K562 (cell line): Measurements from ENCODE around the gene SLC3A2. TPM values are rescaled to one million over a fixed set of nuclear protein-coding genes. Genes with fewer than 3 reads are reported as not detected.
A peak's percentile ranks its signal among the peaks of the same experiment; 100 is the strongest.

Source experiments
- ARHGAP35 ChIP-seq: fragments of 450-650 bp; IDR thresholded peaks from 2 replicates; pipeline ENCODE4 v1.6.1; 2018; ENCODE audit not compliant: partially characterized antibody
- BRD4 ChIP-seq: fragments of 200-600 bp; sonication (generic); IDR thresholded peaks from 2 replicates; pipeline ENCODE4 v1.6.1; 2017; ENCODE audit warnings: inconsistent platforms
- CCAR2 ChIP-seq: fragments of 200-400 bp; formaldehyde crosslinking; IDR thresholded peaks from 2 replicates; pipeline ENCODE4 v1.6.1; 2017; ENCODE audit warnings: mild to moderate bottlenecking, low read depth, low read length
- ELK3 ChIP-seq: fragments of 450-650 bp; formaldehyde crosslinking; IDR thresholded peaks from 2 replicates; pipeline ENCODE4 v1.4.0; 2020; ENCODE audit warnings: mild to moderate bottlenecking
- FOXP1 ChIP-seq: sonication (generic); formaldehyde crosslinking; IDR thresholded peaks from 2 replicates; pipeline ENCODE4 v1.8.0; 2022; ENCODE audit warnings: mild to moderate bottlenecking, missing genetic modification reagents
- GABPB2 ChIP-seq: fragments of 250-450 bp; sonication (Bioruptor Pico); conservative IDR thresholded peaks from 2 replicates; pipeline ENCODE4 v1.5.1; 2021; ENCODE audit warnings: mild to moderate bottlenecking
- HMGXB4 ChIP-seq: sonication (generic); formaldehyde crosslinking; IDR thresholded peaks from 2 replicates; pipeline ENCODE4 v1.8.1; 2023; ENCODE audit warnings: mild to moderate bottlenecking, missing genetic modification reagents
- MED1 ChIP-seq: sonication (generic); formaldehyde crosslinking; IDR thresholded peaks from 2 replicates; pipeline ENCODE4 v1.8.1; 2023; ENCODE audit warnings: missing genetic modification reagents, borderline replicate concordance
- SMAD3 ChIP-seq: fragments of 450-650 bp; formaldehyde crosslinking; conservative IDR thresholded peaks from 2 replicates; pipeline ENCODE4 v1.4.0; 2020; ENCODE audit warnings: mild to moderate bottlenecking
- SMARCE1 ChIP-seq: fragments of 450-650 bp; IDR thresholded peaks from 2 replicates; pipeline ENCODE4 v1.7.1; 2016; ENCODE audit warnings: mild to moderate bottlenecking
- SREBF2 ChIP-seq: sonication (generic); formaldehyde crosslinking; IDR thresholded peaks from 2 replicates; pipeline ENCODE4 v1.4.0; 2020; ENCODE audit warnings: mild to moderate bottlenecking, missing genetic modification reagents
- STAT5B ChIP-seq: fragments of 250-450 bp; sonication (Bioruptor Pico); IDR thresholded peaks from 2 replicates; pipeline ENCODE4 v1.8.0; 2021; ENCODE audit warnings: mild to moderate bottlenecking, inconsistent platforms
- ZNF165 ChIP-seq: fragments of 250-450 bp; sonication (Bioruptor Pico); IDR thresholded peaks from 2 replicates; pipeline ENCODE4 v1.4.0; 2020; ENCODE audit warnings: borderline replicate concordance
- ZNF23 ChIP-seq: fragments of 250-450 bp; sonication (Bioruptor Pico); IDR thresholded peaks from 2 replicates; pipeline ENCODE4 v1.4.0; 2020; ENCODE audit warnings: mild to moderate bottlenecking
- ZNF280A ChIP-seq: fragments of 450-650 bp; IDR thresholded peaks from 2 replicates; pipeline ENCODE4 v1.6.1; 2018; ENCODE audit warnings: mild to moderate bottlenecking, low read depth; ENCODE audit not compliant: partially characterized antibody
- ZNF444 ChIP-seq: fragments of 250-450 bp; sonication (Bioruptor Pico); IDR thresholded peaks from 2 replicates; pipeline ENCODE4 v1.4.0; 2020; ENCODE audit warnings: mild to moderate bottlenecking, moderate library complexity
- ZNF507 ChIP-seq: conservative IDR thresholded peaks from 2 replicates; pipeline ENCODE4 v1.6.1; 2017; ENCODE audit warnings: missing genetic modification characterization, missing compliant biosample characterization
- polyA plus RNA-seq, 8 experiments: library from polyadenylated mRNA; depleted of rRNA in 4 of 8; stranded (reverse) in 5 of 8; unstranded in 3 of 8; fragments of >200 nt; fragmentation: Nextera tagmentation in 2 of 8; fragmentation: Illumina TruSeq in 1 of 8; extraction: Ambion mirVana in 2 of 8; extraction: Trizol in 1 of 8; gene quantifications; 2 replicates each; pipeline versions ENCODE4 v1.2.1 to v1.2.3, GENCODE V29; 2011 to 2014; ENCODE audit warnings: inconsistent platforms in 1 of 8, missing spikeins in 1 of 8
- total RNA-seq, 7 experiments: library from RNA; depleted of rRNA in 6 of 7; stranded (reverse); fragments of >200 nt in 6 of 7; fragmentation: Illumina TruSeq in 2 of 7; extraction: Trizol in 2 of 7; gene quantifications; 2 replicates each; pipeline versions ENCODE4 v1.2.1 to v1.2.3, GENCODE V29; 2011 to 2021; ENCODE audit warnings: low replicate concordance in 1 of 7
- TF ChIP-seq, protein P1 (sequence below), 2 experiments: fragments of 450-650 bp in 1 of 2; IDR thresholded peaks; 2 replicates each; pipeline ENCODE4 v1.6.1; 2011 to 2017; ENCODE audit warnings: low read depth in 2 of 2, antibody characterized with exemption in 1 of 2, borderline replicate concordance in 1 of 2, low read length in 1 of 2, mild to moderate bottlenecking in 1 of 2, mixed read lengths in 1 of 2; ENCODE audit not compliant: control insufficient read depth in 1 of 2
- TF ChIP-seq, protein P2 (sequence below): fragments of 450-650 bp; IDR thresholded peaks from 2 replicates; pipeline ENCODE4 v1.6.1; 2014; ENCODE audit warnings: low read depth, mild to moderate bottlenecking, moderate library complexity, borderline replicate concordance

Gene SLC3A2
- total and polyA plus RNA-seq, 9 of the 15 experiments (the other 6 are each of a cell fraction or from before 2014, with no cell fraction given), result 20.0 to 296 (median 214) TPM

- TF ChIP-seq ZNF23 (CRISPR knock-in tag) (peak; percentile 96), ZNF444 (CRISPR knock-in tag) (peak; percentile 99), CCAR2 (no peak), GABPB2 (CRISPR knock-in tag) (peak; percentile 100), BRD4 (no peak; the same call in 1 of the 2 replicates), FOXP1 (CRISPR knock-in tag) (peak; percentile 99), HMGXB4 (CRISPR knock-in tag) (no peak), ZNF165 (peak; percentile 65; the same call in 1 of the 2 replicates), STAT5B (no peak), SREBF2 (CRISPR knock-in tag) (0 out of 2 replicates have a peak, but pooled peaks have one; percentile 62), SMARCE1 (peak; percentile 71), ARHGAP35 (peak; percentile 100), MED1 (CRISPR knock-in tag) (peak; percentile 99), SMAD3 (peak; percentile 99), ELK3 (CRISPR knock-in tag) (peak; percentile 99), ZNF507 (tag) (no peak), ZNF280A (no peak)
- TF ChIP-seq, protein P1, sequence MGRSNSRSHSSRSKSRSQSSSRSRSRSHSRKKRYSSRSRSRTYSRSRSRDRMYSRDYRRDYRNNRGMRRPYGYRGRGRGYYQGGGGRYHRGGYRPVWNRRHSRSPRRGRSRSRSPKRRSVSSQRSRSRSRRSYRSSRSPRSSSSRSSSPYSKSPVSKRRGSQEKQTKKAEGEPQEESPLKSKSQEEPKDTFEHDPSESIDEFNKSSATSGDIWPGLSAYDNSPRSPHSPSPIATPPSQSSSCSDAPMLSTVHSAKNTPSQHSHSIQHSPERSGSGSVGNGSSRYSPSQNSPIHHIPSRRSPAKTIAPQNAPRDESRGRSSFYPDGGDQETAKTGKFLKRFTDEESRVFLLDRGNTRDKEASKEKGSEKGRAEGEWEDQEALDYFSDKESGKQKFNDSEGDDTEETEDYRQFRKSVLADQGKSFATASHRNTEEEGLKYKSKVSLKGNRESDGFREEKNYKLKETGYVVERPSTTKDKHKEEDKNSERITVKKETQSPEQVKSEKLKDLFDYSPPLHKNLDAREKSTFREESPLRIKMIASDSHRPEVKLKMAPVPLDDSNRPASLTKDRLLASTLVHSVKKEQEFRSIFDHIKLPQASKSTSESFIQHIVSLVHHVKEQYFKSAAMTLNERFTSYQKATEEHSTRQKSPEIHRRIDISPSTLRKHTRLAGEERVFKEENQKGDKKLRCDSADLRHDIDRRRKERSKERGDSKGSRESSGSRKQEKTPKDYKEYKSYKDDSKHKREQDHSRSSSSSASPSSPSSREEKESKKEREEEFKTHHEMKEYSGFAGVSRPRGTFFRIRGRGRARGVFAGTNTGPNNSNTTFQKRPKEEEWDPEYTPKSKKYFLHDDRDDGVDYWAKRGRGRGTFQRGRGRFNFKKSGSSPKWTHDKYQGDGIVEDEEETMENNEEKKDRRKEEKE (IDR thresholded peaks at IDR 0.05; ENCODE audit: borderline replicate concordance in 1 of 2, control insufficient read depth in 1 of 2, low read depth in 2 of 2, low read length in 1 of 2), result peak; percentile 83 to 100; a peak in 3 of 4 replicates
- TF ChIP-seq, protein P2, sequence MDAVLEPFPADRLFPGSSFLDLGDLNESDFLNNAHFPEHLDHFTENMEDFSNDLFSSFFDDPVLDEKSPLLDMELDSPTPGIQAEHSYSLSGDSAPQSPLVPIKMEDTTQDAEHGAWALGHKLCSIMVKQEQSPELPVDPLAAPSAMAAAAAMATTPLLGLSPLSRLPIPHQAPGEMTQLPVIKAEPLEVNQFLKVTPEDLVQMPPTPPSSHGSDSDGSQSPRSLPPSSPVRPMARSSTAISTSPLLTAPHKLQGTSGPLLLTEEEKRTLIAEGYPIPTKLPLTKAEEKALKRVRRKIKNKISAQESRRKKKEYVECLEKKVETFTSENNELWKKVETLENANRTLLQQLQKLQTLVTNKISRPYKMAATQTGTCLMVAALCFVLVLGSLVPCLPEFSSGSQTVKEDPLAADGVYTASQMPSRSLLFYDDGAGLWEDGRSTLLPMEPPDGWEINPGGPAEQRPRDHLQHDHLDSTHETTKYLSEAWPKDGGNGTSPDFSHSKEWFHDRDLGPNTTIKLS, result peak; percentile 87
Measured at GRCh38 chr11:62841361-62842170, 39.1 kb upstream of the SLC3A2 start (continued).
